ENCODE results near the gene DDX56.

DDX56 gene

GRCh38 chr7:44534087-44534486, 39.6 kb downstream of the DDX56 start:
- DNase-seq = no peak

GRCh38 chr7:44533301-44534055, 40.2 kb downstream of the DDX56 start:
- DNase-seq = no peak

- DNase-seq = no peak
Observed at GRCh38 chr7:44531421-44532380, 42.0 kb downstream of the DDX56 start.

- DNase-seq = no peak
Observed at GRCh38 chr7:44530990-44531389, 42.7 kb downstream of the DDX56 start.

GRCh38 chr7:44524811-44525388, 48.8 kb downstream of the DDX56 start:
- no peak for DNase-seq

GRCh38 chr7:44522315-44522714, 51.4 kb downstream of the DDX56 start:
- no peak for DNase-seq

GRCh38 chr7:44521347-44522095, 52.2 kb downstream of the DDX56 start:
- DNase-seq = no peak

GRCh38 chr7:44520574-44520973, 53.1 kb downstream of the DDX56 start:
- DNase-seq = no peak

- DNase-seq = no peak
Observed at GRCh38 chr7:44519546-44519945, 54.2 kb downstream of the DDX56 start.

GRCh38 chr7:44518761-44519160, 54.9 kb downstream of the DDX56 start:
- no peak for DNase-seq

- no peak for DNase-seq
Observed at GRCh38 chr7:44517175-44517574, 56.5 kb downstream of the DDX56 start.
